ENCODE data around the gene LATS2. TPM values are rescaled to one million over a fixed set of nuclear protein-coding genes. Genes with fewer than 3 reads are reported as not detected.

LATS2 gene
- total RNA-seq, 3 donors from 2014 or later (not counting 1 experiment from before 2014, with no cell fraction given), result 28.8 to 34.8 (median 29.0) TPM

DNA sequence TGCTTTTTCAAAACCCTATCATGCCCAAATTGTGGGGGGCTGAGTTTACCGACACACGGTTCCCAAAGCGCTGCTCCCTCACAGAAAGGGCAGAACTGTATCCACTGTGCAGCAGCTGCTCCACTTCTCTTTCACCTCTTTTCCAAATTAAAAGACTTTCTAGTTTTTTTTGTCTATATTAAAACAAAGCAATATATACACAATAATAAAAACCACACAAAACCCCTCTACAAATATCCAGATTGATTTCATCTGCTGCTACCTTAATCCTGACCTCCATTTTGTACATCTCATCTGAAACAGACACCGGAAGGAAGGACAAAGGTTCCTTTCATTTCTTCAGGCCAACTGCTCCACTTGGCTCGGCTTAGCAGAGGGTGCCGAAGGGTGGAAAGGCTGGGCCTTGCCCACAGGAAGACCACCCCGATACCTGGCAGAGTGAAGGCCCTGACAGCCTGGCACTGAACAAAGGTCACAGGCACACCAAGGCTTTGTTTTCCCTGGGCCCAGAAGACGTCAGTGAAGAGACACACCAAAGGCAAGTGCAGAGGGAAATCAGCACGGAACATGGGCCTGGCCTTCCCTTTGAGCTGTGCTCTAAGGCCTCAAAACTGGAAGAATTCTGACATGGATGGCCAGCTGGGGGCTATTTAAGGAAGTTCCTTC is 71.6 kb downstream of the LATS2 start:
- Histone ChIP-seq H3K4me3 (ENCODE audit: low read length) (no peak overlapping the region), H3K27me3 (ENCODE audit: control insufficient read depth, insufficient read depth, low read length) (no peaks in the 10 kb centered on the region), H3K36me3 (ENCODE audit: control insufficient read depth, insufficient read depth, low read length) (peaks cover 23% of the 10 kb centered on the region), H3K9me3 (ENCODE audit: control insufficient read depth, insufficient read depth, low read length) (no peaks in the 10 kb centered on the region), H3K27ac (ENCODE audit: low read length) (no peak overlapping the region), H3K4me1 (ENCODE audit: control insufficient read depth, insufficient read depth, low read length) (no peaks in the 10 kb centered on the region)
- Mint-ChIP-seq H3K36me3 (no peaks in the 10 kb centered on the region), H3K4me1 (peaks cover 32 to 44% of the 10 kb centered on the region in 2 donors), H3K27me3 (ENCODE audit: low read depth in 2 of 2) (no peaks in the 10 kb centered on the region), H3K9me3 (no peaks in the 10 kb centered on the region), H3K4me3 (no peak overlapping the region), H3K27ac (no peak overlapping the region)
- DNase-seq (no peak), ATAC-seq (no peak)
- TF ChIP-seq, protein P1, sequence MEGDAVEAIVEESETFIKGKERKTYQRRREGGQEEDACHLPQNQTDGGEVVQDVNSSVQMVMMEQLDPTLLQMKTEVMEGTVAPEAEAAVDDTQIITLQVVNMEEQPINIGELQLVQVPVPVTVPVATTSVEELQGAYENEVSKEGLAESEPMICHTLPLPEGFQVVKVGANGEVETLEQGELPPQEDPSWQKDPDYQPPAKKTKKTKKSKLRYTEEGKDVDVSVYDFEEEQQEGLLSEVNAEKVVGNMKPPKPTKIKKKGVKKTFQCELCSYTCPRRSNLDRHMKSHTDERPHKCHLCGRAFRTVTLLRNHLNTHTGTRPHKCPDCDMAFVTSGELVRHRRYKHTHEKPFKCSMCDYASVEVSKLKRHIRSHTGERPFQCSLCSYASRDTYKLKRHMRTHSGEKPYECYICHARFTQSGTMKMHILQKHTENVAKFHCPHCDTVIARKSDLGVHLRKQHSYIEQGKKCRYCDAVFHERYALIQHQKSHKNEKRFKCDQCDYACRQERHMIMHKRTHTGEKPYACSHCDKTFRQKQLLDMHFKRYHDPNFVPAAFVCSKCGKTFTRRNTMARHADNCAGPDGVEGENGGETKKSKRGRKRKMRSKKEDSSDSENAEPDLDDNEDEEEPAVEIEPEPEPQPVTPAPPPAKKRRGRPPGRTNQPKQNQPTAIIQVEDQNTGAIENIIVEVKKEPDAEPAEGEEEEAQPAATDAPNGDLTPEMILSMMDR (IDR thresholded peaks at IDR 0.05), result no peak
- intact Hi-C loops (cut with micrococcal nuclease), result no loop called here
- WGBS (ENCODE audit: insufficient coverage), result 93% methylated on average over 9 of the region's 9 CpGs

DNA sequence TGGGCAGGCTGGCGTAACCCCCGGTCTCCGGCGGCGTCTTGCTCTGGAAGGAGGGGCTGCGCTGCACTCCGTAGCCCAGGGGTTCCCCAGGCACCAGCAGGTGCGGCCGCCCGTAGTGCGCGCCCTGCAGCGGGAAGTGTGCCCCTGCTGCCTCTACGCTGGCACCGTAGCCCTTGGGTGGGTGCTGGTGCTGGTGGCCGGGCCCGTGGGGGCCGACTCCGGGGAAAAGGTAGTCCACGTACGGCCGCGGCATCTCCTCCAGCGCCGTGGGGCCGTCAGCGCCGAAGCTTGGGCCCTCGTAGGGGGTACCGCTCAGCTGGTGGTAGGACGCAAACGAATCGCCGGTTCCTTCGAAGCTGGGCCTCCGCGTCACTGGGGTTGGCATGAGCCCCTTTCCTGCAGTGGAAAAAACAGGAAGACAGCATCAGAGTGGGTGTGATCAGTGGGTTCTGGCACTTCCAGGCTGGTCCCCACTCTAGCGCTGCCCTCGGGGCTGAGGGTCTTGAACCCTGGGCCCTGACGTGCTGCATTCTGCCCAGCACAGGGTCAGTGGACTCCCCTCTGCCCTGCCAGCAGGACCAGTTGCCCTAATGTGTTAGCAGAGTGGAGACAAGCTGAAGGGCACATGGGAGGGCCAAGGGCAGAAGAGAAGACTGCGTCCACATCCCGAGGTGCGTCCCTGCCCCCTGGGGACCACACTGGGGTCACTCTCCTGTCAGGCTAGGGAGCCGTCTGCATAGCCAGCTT is 72.3 kb downstream of the LATS2 start:
- peak in 1 of 3 donors; percentile 34 for ATAC-seq
- no peak overlapping the region for H3K27ac ChIP-seq (ENCODE audit: low read length)
- no peaks in the 10 kb centered on the region for H3K27me3 ChIP-seq (ENCODE audit: control insufficient read depth, insufficient read depth, low read length)
- no peak overlapping the region for H3K4me3 Mint-ChIP-seq
- H3K36me3 ChIP-seq (ENCODE audit: control insufficient read depth, insufficient read depth, low read length), result peaks cover 23% of the 10 kb centered on the region
- peaks cover 29 to 47% of the 10 kb centered on the region in 2 donors for H3K4me1 Mint-ChIP-seq
- no peaks in the 10 kb centered on the region for H3K9me3 Mint-ChIP-seq
- 94% methylated on average over 44 of the region's 44 CpGs for WGBS (ENCODE audit: insufficient coverage)
- no peaks in the 10 kb centered on the region for H3K9me3 ChIP-seq (ENCODE audit: control insufficient read depth, insufficient read depth, low read length)
- TF ChIP-seq, protein P1 (IDR thresholded peaks at IDR 0.05), result no peak
- no peak overlapping the region for H3K4me3 ChIP-seq (ENCODE audit: low read length)
- no peak overlapping the region for H3K27ac Mint-ChIP-seq
- no peaks in the 10 kb centered on the region for H3K27me3 Mint-ChIP-seq (ENCODE audit: low read depth in 2 of 2)
- no peaks in the 10 kb centered on the region for H3K4me1 ChIP-seq (ENCODE audit: control insufficient read depth, insufficient read depth, low read length)
- no peak for DNase-seq
- H3K36me3 Mint-ChIP-seq, result no peaks in the 10 kb centered on the region
- intact Hi-C loops (cut with micrococcal nuclease), result no loop called here

DNA sequence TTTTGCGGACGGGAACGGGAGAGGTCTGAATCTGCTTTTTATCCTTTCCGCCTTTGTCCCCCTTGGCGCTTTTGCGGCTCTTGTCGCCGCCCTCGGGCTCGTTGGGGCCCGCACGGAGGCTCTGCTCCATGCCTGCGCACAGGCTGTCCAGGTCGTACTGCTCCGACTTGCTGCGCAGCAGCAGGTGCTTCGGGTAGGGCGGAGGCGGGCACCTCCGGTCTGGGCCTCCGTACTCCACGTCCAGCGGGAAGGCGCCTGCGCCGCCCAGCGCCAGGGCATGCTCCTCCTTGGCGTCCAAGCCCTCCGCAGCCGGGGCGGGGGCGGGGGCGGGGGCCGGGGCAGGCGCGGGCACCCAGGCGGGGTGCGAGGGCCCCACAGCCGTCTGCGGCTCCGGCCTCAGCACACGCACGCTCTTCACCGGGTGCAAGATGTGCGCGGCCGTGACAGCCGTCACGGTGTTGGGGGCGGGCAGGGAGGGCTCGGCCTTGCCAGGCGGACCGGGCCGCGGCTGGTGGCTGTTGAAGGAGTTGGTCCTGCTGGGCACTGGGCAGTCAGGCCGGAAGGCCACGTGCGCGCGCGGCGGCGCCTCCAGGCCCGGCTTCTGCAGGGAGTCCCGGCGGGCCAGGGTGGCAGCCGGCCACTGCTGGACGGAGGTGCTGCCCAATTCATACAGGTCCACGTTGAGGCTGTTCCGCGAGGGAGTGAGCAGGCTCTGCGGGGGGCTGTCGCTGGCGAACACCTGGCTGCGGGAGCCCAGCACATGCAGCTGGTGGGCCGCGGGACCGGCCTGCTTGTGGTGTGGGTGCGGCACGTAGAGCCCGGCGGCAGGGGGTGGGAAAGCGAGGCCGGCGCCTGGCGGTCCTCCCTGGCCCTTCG is 73.1 kb downstream of the LATS2 start:
- H3K27ac Mint-ChIP-seq, result no peak overlapping the region
- 95% methylated on average over 87 of the region's 87 CpGs for WGBS (ENCODE audit: insufficient coverage)
- H3K9me3 Mint-ChIP-seq, result no peaks in the 10 kb centered on the region
- TF ChIP-seq, protein P1 (IDR thresholded peaks at IDR 0.05), result no peak
- H3K36me3 ChIP-seq (ENCODE audit: control insufficient read depth, insufficient read depth, low read length), result peaks cover 25% of the 10 kb centered on the region
- intact Hi-C loops (cut with micrococcal nuclease), result no loop called here
- no peak overlapping the region for H3K27ac ChIP-seq (ENCODE audit: low read length)
- peak in 1 of 3 donors; percentile 28 for ATAC-seq
- H3K36me3 Mint-ChIP-seq, result no peaks in the 10 kb centered on the region
- H3K4me3 Mint-ChIP-seq, result no peak overlapping the region
- no peaks in the 10 kb centered on the region for H3K27me3 ChIP-seq (ENCODE audit: control insufficient read depth, insufficient read depth, low read length)
- no peaks in the 10 kb centered on the region for H3K27me3 Mint-ChIP-seq (ENCODE audit: low read depth in 2 of 2)
- no peak for DNase-seq
- peaks cover 21 to 39% of the 10 kb centered on the region in 2 donors for H3K4me1 Mint-ChIP-seq
- no peaks in the 10 kb centered on the region for H3K9me3 ChIP-seq (ENCODE audit: control insufficient read depth, insufficient read depth, low read length)
- H3K4me1 ChIP-seq (ENCODE audit: control insufficient read depth, insufficient read depth, low read length), result no peaks in the 10 kb centered on the region
- no peak overlapping the region for H3K4me3 ChIP-seq (ENCODE audit: low read length)
